Vagina (tissue), 2 donors: ENCODE measurements around the gene DNAAF1. TPM values are rescaled to one million over a fixed set of nuclear protein-coding genes. Genes with fewer than 3 reads are reported as not detected.
A peak's percentile ranks its signal among the peaks of the same experiment; 100 is the strongest.

ENCODE experiments used
- DNase-seq, 2 donors: peaks; one replicate each; pipeline ENCODE4 v3.0.0-alpha.2; 2017; ENCODE audit errors: extremely low spot score in 2 of 2
- H3K27ac ChIP-seq: fragments of 200-600 bp; sonication (generic); one replicate; pipeline ENCODE4 v1.5.1; 2019
- H3K27me3 ChIP-seq: fragments of 200-600 bp; sonication (generic); one replicate; pipeline ENCODE4 v1.5.1; 2019
- H3K36me3 ChIP-seq, 2 donors: fragments of 200-600 bp; sonication (generic); one replicate each; pipeline ENCODE4 v1.5.1; 2017 to 2019
- H3K4me1 ChIP-seq: fragments of 200-600 bp; sonication (generic); one replicate; pipeline ENCODE4 v1.5.1; 2019
- H3K4me3 ChIP-seq, 2 donors: fragments of 200-600 bp; sonication (generic); 1 replicate in 1 of 2; 2 replicates in 1 of 2; pipeline ENCODE4 v1.5.1; 2016 to 2019
- H3K9me3 ChIP-seq: fragments of 200-600 bp; sonication (generic); one replicate; pipeline ENCODE4 v1.5.1; 2019
- POLR2A ChIP-seq, 2 donors: fragments of 450-650 bp; IDR thresholded peaks; one replicate each; pipeline ENCODE4 v1.6.1; 2017; ENCODE audit warnings: antibody characterized with exemption in 2 of 2, mild to moderate bottlenecking in 2 of 2, moderate library complexity in 2 of 2
- POLR2AphosphoS5 ChIP-seq, 2 donors: sonication (generic); formaldehyde crosslinking; IDR thresholded peaks; one replicate each; pipeline ENCODE4 v1.9.0; 2017; ENCODE audit warnings: antibody characterized with exemption in 2 of 2, mild to moderate bottlenecking in 2 of 2, low read depth in 1 of 2; ENCODE audit not compliant: insufficient read depth in 1 of 2
- intact Hi-C: fragments of 100-400 bp; cut with DNase I; formaldehyde crosslinking; loops from one replicate; pipeline ENCODE4 v1.15.1; 2023
- total RNA-seq: library from RNA; depleted of rRNA; stranded (reverse); fragments of >200 nt; gene quantifications from one replicate; pipeline ENCODE4 v1.2.3, GENCODE V29; 2016
- TF ChIP-seq, protein P1 (sequence below), 3 experiments: fragments of 450-650 bp in 2 of 3; fragments of 200-600 bp in 1 of 3; sonication (generic) in 1 of 3; IDR thresholded peaks; one replicate each; pipeline ENCODE4 v1.5.1; 2017 to 2019; ENCODE audit warnings: antibody characterized with exemption in 3 of 3, mild to moderate bottlenecking in 2 of 3, moderate library complexity in 2 of 3

The DNAAF1 gene
- total RNA-seq, 1 donor from 2014 or later = not detected

DNA sequence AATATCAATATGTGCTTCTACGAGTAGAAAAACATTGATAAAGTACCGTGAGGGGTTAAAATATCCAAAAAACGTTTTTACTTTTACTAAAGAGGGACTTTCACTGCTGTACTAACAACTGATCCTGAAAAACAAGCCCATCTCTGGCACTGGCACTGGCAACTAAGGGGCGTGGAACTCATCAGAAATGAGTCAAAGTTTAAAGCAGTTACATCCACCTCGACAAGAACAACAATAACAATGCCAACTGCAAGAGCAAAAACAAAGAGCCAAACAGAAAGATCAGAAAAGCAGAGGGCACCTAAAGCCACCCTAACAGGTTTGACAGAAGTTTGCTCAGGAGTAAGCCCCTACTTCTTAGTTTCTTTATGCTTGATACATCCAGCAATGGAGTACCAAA is 41.4 kb upstream of the DNAAF1 start:
- H3K9me3 ChIP-seq = no peaks in the 10 kb centered on the region
- H3K4me1 ChIP-seq = peaks cover 21% of the 10 kb centered on the region
- H3K4me3 ChIP-seq = no peak overlapping the region
- peaks cover 0 to 25% of the 10 kb centered on the region in 2 donors for H3K36me3 ChIP-seq
- no peaks in the 10 kb centered on the region for H3K27me3 ChIP-seq
- no peak overlapping the region for H3K27ac ChIP-seq
- peak in 1 of 2 donors; percentile 14 for TF ChIP-seq POLR2AphosphoS5 (IDR thresholded peaks at IDR 0.05; ENCODE audit: insufficient read depth in 1 of 2, low read depth in 1 of 2)
- TF ChIP-seq, protein P1, sequence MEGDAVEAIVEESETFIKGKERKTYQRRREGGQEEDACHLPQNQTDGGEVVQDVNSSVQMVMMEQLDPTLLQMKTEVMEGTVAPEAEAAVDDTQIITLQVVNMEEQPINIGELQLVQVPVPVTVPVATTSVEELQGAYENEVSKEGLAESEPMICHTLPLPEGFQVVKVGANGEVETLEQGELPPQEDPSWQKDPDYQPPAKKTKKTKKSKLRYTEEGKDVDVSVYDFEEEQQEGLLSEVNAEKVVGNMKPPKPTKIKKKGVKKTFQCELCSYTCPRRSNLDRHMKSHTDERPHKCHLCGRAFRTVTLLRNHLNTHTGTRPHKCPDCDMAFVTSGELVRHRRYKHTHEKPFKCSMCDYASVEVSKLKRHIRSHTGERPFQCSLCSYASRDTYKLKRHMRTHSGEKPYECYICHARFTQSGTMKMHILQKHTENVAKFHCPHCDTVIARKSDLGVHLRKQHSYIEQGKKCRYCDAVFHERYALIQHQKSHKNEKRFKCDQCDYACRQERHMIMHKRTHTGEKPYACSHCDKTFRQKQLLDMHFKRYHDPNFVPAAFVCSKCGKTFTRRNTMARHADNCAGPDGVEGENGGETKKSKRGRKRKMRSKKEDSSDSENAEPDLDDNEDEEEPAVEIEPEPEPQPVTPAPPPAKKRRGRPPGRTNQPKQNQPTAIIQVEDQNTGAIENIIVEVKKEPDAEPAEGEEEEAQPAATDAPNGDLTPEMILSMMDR (IDR thresholded peaks at IDR 0.05) = no peak
- no peak for DNase-seq
- intact Hi-C loops = no loop called here

DNA sequence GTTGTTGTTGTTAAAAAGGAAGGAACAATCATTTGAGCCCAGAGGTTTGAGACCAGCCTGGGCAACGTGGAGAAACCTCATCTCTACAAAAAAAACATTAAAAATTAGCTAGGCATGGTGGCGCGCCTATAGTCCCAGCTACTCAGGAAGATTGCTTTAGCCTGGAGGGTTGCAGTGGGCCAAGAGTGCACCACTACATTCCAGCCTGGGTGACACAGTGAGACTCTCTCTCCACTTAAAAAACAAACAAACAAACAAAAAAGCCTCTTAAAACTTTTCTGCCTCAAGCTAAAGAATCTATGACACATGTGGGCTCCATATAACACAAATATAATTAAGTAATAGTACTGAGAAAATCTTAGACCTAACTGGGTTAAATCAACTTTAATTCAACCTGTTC is 40.9 kb upstream of the DNAAF1 start:
- Histone ChIP-seq H3K9me3 (no peaks in the 10 kb centered on the region), H3K4me1 (peaks cover 21% of the 10 kb centered on the region), H3K36me3 (peaks cover 0 to 19% of the 10 kb centered on the region in 2 donors), H3K27ac (no peak overlapping the region), H3K27me3 (no peaks in the 10 kb centered on the region), H3K4me3 (no peak overlapping the region)
- TF ChIP-seq POLR2AphosphoS5 (IDR thresholded peaks at IDR 0.05; ENCODE audit: insufficient read depth in 1 of 2, low read depth in 1 of 2) (no peak), POLR2A (IDR thresholded peaks at IDR 0.05) (no peak)
- TF ChIP-seq, protein P1 (IDR thresholded peaks at IDR 0.05) = no peak
- intact Hi-C loops = no loop called here
- DNase-seq = no peak

DNA sequence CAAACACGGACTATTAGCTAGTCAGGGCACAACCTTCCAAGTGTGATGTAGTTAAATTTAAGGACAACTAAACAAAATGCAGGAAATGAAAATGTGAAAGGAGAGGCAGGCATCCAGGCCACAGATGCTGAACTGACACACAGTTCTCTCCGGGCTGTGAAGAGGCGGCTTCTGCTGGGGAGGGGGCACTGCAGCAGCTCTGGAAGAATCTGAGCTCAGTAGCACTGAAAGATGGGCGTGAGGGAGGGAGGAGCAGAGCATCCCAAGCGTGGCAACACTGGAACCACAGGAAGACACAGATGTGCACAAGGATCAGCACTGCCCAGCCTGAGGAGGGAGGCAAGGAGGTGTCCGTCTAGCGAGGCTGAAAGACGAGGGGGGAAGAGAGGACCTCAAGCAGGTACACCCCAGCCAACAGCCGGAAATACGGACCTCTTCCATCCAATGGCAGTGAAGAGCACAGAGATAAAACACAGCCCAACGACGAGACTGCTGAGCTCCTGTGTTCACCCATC is 39.8 kb upstream of the DNAAF1 start:
- peaks cover 21% of the 10 kb centered on the region for H3K4me1 ChIP-seq

DNA sequence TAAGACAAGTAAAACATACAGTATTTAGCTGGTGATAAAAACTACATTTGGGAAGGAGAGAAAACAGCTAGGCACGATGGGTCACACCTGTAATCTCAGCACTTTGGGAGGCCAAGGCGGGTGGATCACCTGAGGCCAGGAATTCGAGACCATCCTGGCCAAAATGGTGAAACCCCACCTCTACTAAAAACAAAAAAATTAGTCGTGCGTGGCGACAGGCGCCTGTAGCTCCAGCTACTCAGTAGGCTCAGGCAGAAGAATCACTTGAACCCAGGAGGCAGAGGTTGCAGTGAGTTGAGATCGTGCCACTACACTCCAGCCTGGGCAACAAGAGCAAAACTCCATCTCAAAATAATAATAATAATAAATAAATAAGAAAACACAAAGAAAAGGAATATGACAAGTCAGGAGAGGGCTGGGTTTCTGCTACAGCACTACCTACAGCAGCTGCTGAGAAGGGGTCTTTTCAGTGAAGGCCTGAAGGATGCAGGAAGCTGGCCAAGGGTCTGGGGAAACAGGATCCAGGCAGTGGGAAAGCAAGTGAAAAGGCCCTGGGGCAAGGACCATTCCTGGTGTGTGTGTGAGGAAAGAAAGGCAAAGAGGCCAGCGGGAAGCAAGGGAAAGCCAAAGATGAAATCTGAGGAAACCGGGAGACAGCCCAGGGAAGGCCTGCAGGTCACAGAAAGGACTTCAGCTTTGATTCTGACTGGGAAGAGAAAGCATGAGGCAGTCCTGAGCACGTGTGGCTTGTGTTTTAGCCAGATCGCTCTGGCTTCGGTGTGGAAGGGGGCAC is 39.0 kb upstream of the DNAAF1 start:
- Histone ChIP-seq H3K9me3 (no peaks in the 10 kb centered on the region), H3K4me1 (peaks cover 25% of the 10 kb centered on the region), H3K27ac (no peak overlapping the region), H3K4me3 (no peak overlapping the region), H3K27me3 (no peaks in the 10 kb centered on the region), H3K36me3 (peaks cover 0 to 13% of the 10 kb centered on the region in 2 donors)
- no peak for DNase-seq
- intact Hi-C loops = no loop called here
- no peak for TF ChIP-seq POLR2AphosphoS5 (IDR thresholded peaks at IDR 0.05; ENCODE audit: insufficient read depth in 1 of 2, low read depth in 1 of 2)

More for the DNA sequence above, 39.8 kb upstream of the DNAAF1 start:
- intact Hi-C loops = no loop called here
- Histone ChIP-seq H3K27ac (no peak overlapping the region), H3K27me3 (no peaks in the 10 kb centered on the region), H3K9me3 (no peaks in the 10 kb centered on the region), H3K4me3 (no peak overlapping the region), H3K36me3 (peaks cover 0 to 19% of the 10 kb centered on the region in 2 donors)
- TF ChIP-seq, protein P1 (IDR thresholded peaks at IDR 0.05) = no peak
- no peak for TF ChIP-seq POLR2AphosphoS5 (IDR thresholded peaks at IDR 0.05; ENCODE audit: insufficient read depth in 1 of 2, low read depth in 1 of 2)
- no peak for TF ChIP-seq POLR2A (IDR thresholded peaks at IDR 0.05)
- no peak for DNase-seq

DNA sequence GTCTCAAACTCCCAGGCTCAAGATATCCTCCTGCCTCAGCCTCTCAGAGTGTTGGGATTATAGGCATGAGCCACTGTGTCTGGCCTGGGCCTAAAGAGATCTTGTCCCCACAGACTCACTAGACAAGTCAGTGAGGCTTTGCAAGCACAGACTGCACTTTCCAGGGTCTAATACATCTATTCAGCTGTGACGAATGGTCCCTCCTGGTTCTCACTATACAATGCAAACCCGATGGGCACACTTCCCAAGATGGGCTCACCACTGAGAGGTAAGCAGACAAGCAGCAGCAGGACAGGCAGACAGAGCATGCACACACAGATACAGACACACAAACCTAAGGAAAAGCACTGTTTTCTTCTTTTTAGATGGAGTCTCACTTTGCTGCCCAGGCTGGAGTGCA is 37.2 kb upstream of the DNAAF1 start:
- Histone ChIP-seq H3K4me3 (no peak overlapping the region), H3K4me1 (peaks cover 24% of the 10 kb centered on the region), H3K9me3 (no peaks in the 10 kb centered on the region), H3K36me3 (peaks cover 0 to 7% of the 10 kb centered on the region in 2 donors), H3K27ac (no peak overlapping the region), H3K27me3 (no peaks in the 10 kb centered on the region)
- no peak for DNase-seq
- intact Hi-C loops = no loop called here
- TF ChIP-seq POLR2A (IDR thresholded peaks at IDR 0.05) (no peak), POLR2AphosphoS5 (IDR thresholded peaks at IDR 0.05; ENCODE audit: insufficient read depth in 1 of 2, low read depth in 1 of 2) (no peak)
- TF ChIP-seq, protein P1 (IDR thresholded peaks at IDR 0.05) = no peak
